ENCODE measurements around the gene KIF6. TPM values are rescaled to one million over a fixed set of nuclear protein-coding genes. Genes with fewer than 3 reads are reported as not detected.

Gene KIF6
- total RNA-seq, 2 experiments from 2014 or later: 0.62 to 0.96 TPM

- Mint-ChIP-seq H3K4me1 (no peaks in the 10 kb centered on the region), H3K27ac (no peak overlapping the region), H3K27me3 (peaks cover 27% of the 10 kb centered on the region), H3K36me3 (no peaks in the 10 kb centered on the region), H3K9me3 (peaks cover 3% of the 10 kb centered on the region), H3K4me3 (no peak overlapping the region)
- DNase-seq: no peak
Observed at GRCh38 chr6:39439342-39440038, 285.7 kb downstream of the KIF6 start.

- Mint-ChIP-seq H3K4me1 (peaks cover 4% of the 10 kb centered on the region), H3K27ac (no peak overlapping the region), H3K9me3 (peaks cover 3% of the 10 kb centered on the region), H3K4me3 (no peak overlapping the region), H3K36me3 (no peaks in the 10 kb centered on the region), H3K27me3 (peaks cover 15% of the 10 kb centered on the region)
- no peak for DNase-seq
Observed at GRCh38 chr6:39433630-39434029, 291.6 kb downstream of the KIF6 start.

GRCh38 chr6:39432330-39433025 lies 292.7 kb downstream of the KIF6 start:
- no peak overlapping the region for H3K4me3 Mint-ChIP-seq
- H3K9me3 Mint-ChIP-seq: peaks cover 2% of the 10 kb centered on the region

GRCh38 chr6:39430871-39431523 lies 294.2 kb downstream of the KIF6 start:
- H3K27me3 Mint-ChIP-seq: peaks cover 7% of the 10 kb centered on the region
- H3K9me3 Mint-ChIP-seq: no peaks in the 10 kb centered on the region
- no peak for DNase-seq
- H3K27ac Mint-ChIP-seq: no peak overlapping the region
- no peak overlapping the region for H3K4me3 Mint-ChIP-seq
- H3K36me3 Mint-ChIP-seq: no peaks in the 10 kb centered on the region
- peaks cover 6% of the 10 kb centered on the region for H3K4me1 Mint-ChIP-seq

More at GRCh38 chr6:39432330-39433025, 292.7 kb downstream of the KIF6 start:
- peaks cover 4% of the 10 kb centered on the region for H3K4me1 Mint-ChIP-seq
- no peak for DNase-seq
- no peaks in the 10 kb centered on the region for H3K36me3 Mint-ChIP-seq
- H3K27ac Mint-ChIP-seq: no peak overlapping the region
- peaks cover 15% of the 10 kb centered on the region for H3K27me3 Mint-ChIP-seq

GRCh38 chr6:39430446-39430845 lies 294.8 kb downstream of the KIF6 start:
- no peak for DNase-seq
- no peak overlapping the region for H3K27ac Mint-ChIP-seq
- H3K27me3 Mint-ChIP-seq: peaks cover 3% of the 10 kb centered on the region
- peaks cover 9% of the 10 kb centered on the region for H3K4me1 Mint-ChIP-seq
- no peaks in the 10 kb centered on the region for H3K9me3 Mint-ChIP-seq
- H3K36me3 Mint-ChIP-seq: no peaks in the 10 kb centered on the region
- H3K4me3 Mint-ChIP-seq: no peak overlapping the region

DNA sequence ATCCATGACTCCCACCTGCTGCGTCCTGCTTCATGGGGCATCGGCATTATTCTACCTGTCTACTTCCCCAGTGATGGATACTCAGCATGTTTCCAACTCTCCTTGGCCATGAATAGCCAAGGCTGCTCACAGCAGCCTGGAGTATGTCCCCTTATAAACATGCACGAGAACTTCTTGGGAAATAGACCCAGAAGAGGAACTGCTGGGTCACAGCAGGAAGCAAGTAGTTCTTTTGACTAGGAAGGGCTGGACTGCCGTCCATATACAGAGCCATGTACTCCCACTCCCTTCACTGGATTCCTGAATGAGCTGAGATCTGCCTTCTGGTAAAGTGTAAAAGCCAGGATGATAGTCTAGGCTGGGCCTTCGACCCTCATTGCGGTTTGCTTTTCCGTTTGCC lies 296.4 kb downstream of the KIF6 start:
- Mint-ChIP-seq H3K4me1 (peaks cover 9% of the 10 kb centered on the region), H3K27me3 (no peaks in the 10 kb centered on the region), H3K27ac (no peak overlapping the region), H3K4me3 (no peak overlapping the region), H3K36me3 (no peaks in the 10 kb centered on the region), H3K9me3 (no peaks in the 10 kb centered on the region)
- DNase-seq: no peak

DNA sequence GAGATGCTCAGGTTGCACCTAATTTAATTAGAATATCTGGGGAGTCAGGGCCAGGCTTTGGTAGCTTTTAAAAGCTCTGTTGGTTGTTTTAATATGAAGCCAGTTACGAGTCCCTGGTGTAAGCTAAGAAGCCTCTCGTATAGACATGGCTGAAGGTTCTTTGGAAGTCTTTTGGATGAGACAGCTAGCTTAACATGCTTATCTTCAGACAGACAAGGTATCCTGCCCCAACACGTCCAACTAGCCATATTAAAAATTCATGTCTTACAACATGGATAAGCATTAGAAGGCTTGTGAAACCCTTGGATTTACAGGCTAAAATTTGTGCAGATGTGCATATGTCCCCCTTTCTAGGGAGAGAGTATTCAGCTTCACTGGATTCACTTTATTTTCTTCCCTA lies 297.1 kb downstream of the KIF6 start:
- Mint-ChIP-seq H3K4me1 (peaks cover 9% of the 10 kb centered on the region), H3K9me3 (no peaks in the 10 kb centered on the region)

DNA sequence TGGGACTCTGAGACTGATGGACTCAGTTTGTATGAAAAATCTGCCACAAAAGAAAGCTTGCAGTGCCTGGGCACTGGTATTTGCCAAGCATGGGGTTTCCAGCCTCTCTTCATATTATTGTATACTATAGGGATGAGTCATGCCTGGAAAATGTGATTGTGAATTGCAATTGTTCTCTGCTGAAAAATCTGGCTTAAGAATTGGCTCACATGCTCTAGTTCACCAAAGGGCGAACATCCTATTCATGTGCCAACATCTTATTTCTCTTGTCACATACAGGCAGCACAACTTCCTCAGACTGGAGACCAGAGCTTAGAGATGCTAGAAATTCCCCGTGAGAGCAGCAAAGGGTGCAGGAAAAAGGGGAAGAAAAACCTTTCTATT lies 299.1 kb downstream of the KIF6 start:
- Mint-ChIP-seq H3K9me3 (no peaks in the 10 kb centered on the region), H3K4me3 (no peak overlapping the region), H3K36me3 (no peaks in the 10 kb centered on the region), H3K4me1 (peaks cover 5% of the 10 kb centered on the region), H3K27me3 (no peaks in the 10 kb centered on the region), H3K27ac (no peak overlapping the region)
- DNase-seq: no peak

More for the DNA sequence above, 297.1 kb downstream of the KIF6 start:
- no peak overlapping the region for H3K27ac Mint-ChIP-seq
- no peak overlapping the region for H3K4me3 Mint-ChIP-seq
- no peaks in the 10 kb centered on the region for H3K27me3 Mint-ChIP-seq
- DNase-seq: no peak
- no peaks in the 10 kb centered on the region for H3K36me3 Mint-ChIP-seq

DNA sequence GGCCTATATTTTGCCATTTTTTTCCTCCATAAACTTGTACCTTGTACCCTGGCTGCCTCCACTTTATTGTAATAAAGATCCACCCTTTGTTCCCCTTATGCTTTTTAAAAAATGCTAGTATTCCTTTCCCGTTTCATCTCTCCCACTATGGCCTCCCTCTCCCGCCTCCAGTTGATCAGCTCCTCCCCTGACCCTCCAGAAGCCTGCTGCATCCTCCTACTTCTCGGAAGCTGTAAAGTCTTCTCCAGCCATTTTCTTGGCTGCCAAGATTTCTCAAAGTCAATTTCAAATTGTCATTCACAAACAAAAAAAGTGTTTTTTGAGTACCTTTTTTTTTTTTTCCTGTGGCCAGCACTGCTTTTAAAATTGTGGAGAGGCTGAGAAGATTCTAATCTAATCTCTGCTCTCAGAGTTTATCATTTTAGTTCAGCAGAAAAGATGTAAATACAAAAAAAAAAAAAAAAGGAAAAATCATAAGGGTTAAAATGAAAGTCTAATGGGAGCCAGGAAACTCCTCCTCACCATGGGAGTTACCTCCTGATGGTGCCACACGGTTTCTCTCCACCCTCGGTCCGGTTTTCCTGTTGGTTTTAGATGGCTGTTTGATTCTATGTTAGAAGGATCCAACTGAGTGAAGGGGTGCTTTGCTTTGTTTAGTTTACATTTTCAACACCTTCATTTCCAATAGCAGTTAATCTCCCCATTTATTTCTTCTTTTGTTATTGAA lies 299.7 kb downstream of the KIF6 start:
- H3K27me3 Mint-ChIP-seq: no peaks in the 10 kb centered on the region
- H3K4me3 Mint-ChIP-seq: no peak overlapping the region
- no peaks in the 10 kb centered on the region for H3K36me3 Mint-ChIP-seq
- no peaks in the 10 kb centered on the region for H3K9me3 Mint-ChIP-seq
- no peak for DNase-seq
- H3K27ac Mint-ChIP-seq: no peak overlapping the region
- peaks cover 5% of the 10 kb centered on the region for H3K4me1 Mint-ChIP-seq

DNA sequence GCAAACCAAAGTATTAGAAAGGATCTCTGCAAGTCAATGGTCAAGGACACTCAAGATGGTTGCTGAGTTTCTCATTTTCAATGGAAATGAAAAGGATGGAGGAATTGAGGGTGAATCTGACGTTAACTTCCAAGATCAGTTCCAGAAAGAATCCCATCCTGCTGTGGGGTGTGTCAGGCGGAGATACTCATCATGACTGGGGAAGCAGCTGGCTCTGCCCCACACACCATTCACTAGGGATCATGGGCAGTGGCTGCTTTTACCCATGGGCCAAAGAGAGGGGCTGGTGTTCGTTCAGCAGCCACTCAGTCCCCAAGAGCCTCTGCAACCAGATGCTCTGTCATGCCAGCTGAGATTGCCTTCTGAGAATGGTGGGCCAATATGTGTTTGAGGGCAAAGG lies 300.4 kb downstream of the KIF6 start:
- no peaks in the 10 kb centered on the region for H3K27me3 Mint-ChIP-seq
- no peak overlapping the region for H3K4me3 Mint-ChIP-seq
- no peak overlapping the region for H3K27ac Mint-ChIP-seq
- H3K4me1 Mint-ChIP-seq: peaks cover 5% of the 10 kb centered on the region
- H3K9me3 Mint-ChIP-seq: no peaks in the 10 kb centered on the region
- no peaks in the 10 kb centered on the region for H3K36me3 Mint-ChIP-seq
- DNase-seq: no peak

DNA sequence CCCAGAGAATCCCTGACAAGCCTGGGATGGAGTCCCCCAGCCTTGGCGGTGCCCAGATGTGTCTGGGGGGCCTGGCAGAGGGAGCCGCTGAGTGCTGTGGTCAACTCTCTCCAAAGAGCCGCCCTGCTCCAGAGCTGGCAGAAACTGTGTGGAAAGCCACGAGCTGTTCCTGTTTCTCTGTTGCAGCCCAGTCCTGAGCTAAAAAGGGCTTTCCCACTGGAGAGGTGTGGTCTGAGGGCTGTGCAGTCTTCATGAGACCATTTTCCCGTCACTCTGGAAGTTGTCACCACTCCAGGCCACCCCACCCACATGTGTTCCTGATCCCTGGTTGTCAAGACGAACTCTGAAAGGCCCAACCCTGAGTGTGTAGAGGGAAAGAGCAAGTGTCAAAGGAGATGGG lies 303.0 kb downstream of the KIF6 start:
- Mint-ChIP-seq H3K27me3 (no peaks in the 10 kb centered on the region), H3K9me3 (no peaks in the 10 kb centered on the region), H3K36me3 (no peaks in the 10 kb centered on the region), H3K27ac (no peak overlapping the region), H3K4me3 (no peak overlapping the region), H3K4me1 (peaks cover 5% of the 10 kb centered on the region)
- DNase-seq: no peak

DNA sequence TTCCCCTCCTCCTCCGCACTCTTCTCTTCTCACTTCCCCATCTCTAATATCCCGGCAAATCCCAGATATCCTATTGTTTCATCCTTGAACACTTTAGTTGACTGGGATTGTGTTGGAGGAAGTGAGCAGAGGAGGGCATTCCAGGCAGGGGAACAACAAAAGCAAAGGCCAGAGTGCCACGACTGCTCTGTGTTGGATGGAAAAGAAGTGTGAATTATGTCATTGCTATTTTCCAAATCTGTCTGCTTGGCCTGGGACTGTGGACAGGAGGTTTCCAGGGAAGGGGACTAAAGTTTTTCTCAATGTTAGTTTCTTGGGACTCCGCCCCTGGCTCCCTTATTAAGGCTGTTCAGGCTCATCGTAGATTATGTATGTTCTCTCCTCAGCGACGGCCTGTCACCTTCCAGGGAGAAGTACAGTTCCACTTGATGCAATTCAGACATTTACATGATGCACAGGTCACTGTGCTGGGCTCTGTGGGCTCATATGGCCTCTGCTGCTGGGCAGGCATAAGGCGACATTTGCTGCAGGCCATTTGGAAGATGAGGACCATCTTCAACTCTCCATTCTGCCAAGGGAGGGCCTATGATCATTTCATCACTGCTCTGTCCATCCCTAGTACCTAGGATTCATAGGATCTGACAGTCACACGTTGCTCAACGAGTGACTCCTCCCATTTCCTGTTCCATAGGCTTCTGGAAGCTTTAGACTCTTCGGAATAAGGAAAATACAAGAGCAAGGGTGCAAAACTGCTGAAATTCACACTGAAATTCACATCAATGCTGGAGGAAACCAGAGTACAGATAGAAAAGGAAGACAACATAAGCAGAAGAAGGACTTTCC lies 303.6 kb downstream of the KIF6 start:
- H3K27me3 Mint-ChIP-seq: no peaks in the 10 kb centered on the region
- no peak for DNase-seq
- H3K4me3 Mint-ChIP-seq: no peak overlapping the region
- no peaks in the 10 kb centered on the region for H3K36me3 Mint-ChIP-seq
- no peaks in the 10 kb centered on the region for H3K9me3 Mint-ChIP-seq
- H3K4me1 Mint-ChIP-seq: peaks cover 5% of the 10 kb centered on the region
- no peak overlapping the region for H3K27ac Mint-ChIP-seq

GRCh38 chr6:39420300-39421265 lies 304.6 kb downstream of the KIF6 start:
- Mint-ChIP-seq H3K9me3 (no peaks in the 10 kb centered on the region), H3K4me3 (no peak overlapping the region), H3K27me3 (no peaks in the 10 kb centered on the region), H3K4me1 (no peaks in the 10 kb centered on the region), H3K27ac (no peak overlapping the region), H3K36me3 (no peaks in the 10 kb centered on the region)
- DNase-seq: no peak

Measured in activated naive CD8-positive, alpha-beta T cell treated with anti-CD3 and anti-CD28 coated beads for 36 hours (primary cell).